NT2/D1 (cell line): ENCODE data around the gene C6orf62.

Experiments used
- YY1 ChIP-seq: IDR thresholded peaks from 2 replicates; pipeline ENCODE4 v1.6.1; 2011; ENCODE audit not compliant: insufficient read length, insufficient read depth
- ZNF274 ChIP-seq: IDR thresholded peaks from 2 replicates; pipeline ENCODE4 v1.6.1; 2011; ENCODE audit warnings: mild to moderate bottlenecking, low read depth, low read length

DNA sequence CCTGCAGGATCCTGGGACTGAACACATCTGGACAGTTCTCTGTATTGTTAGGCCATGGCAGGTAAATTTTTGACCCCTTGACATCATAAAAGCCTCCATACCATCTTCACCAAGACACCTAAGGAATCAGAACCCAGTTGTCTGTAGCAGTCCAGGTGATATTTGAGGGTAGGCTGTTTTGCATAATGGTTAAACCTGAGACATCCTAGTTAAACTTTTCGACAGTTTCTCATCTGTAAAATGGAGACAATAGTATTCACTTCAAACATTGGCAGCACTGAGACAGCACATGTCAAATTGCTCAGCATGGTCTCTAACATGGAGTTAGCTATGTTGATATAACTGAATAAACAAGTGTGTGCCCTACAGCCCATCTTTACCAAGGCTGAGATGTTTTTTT is 24.8 kb downstream of the C6orf62 start:
- TF ChIP-seq YY1 (no peak), ZNF274 (no peak)
